Measurements from ENCODE around the gene PLEKHA8. TPM values are rescaled to one million over a fixed set of nuclear protein-coding genes. Genes with fewer than 3 reads are reported as not detected.

Gene PLEKHA8
- total and polyA plus RNA-seq, 2 of the 8 experiments (the other 6 are each of a cell fraction or from before 2014, with no cell fraction given) = 10.7 to 44.0 TPM

- Histone ChIP-seq H3K23ac (ENCODE audit: insufficient read length) (no peak overlapping the region), H3K9me3 (ENCODE audit: insufficient read depth in 2 of 2, low read depth in 1 of 2, low read length in 1 of 2) (no peaks in the 10 kb centered on the region), H3K79me2 (ENCODE audit: control insufficient read depth in 1 of 2, insufficient read depth in 2 of 2, low read length in 2 of 2) (no peaks in the 10 kb centered on the region), H4K91ac (replicated peaks; ENCODE audit: insufficient read length, low read length) (no peak overlapping the region), H4K20me1 (replicated peaks in 1 of 2; ENCODE audit: control insufficient read depth in 1 of 2, insufficient read depth in 2 of 2, low read length in 2 of 2) (peaks cover 0 to 2% of the 10 kb centered on the region in 2 experiments), H3K4ac (replicated peaks; ENCODE audit: insufficient read length, low read depth, low read length) (no peak overlapping the region), H3K9ac (replicated peaks in 1 of 4; ENCODE audit: extremely low read depth in 1 of 4, low read depth in 3 of 4, low read length in 3 of 4) (no peak overlapping the region), H2BK15ac (ENCODE audit: low read length) (no peak overlapping the region), H2BK12ac (ENCODE audit: low read depth, low read length) (no peak overlapping the region), H2BK120ac (replicated peaks; ENCODE audit: low read depth, low read length) (no peak overlapping the region), H2BK20ac (ENCODE audit: low read length) (no peak overlapping the region), H2AK5ac (ENCODE audit: low read depth, low read length) (no peak overlapping the region), H3K79me1 (ENCODE audit: low read depth, low read length) (no peaks in the 10 kb centered on the region), H4K5ac (ENCODE audit: insufficient read length, low read depth, low read length) (no peak overlapping the region), H2AFZ (ENCODE audit: low read length) (no peak overlapping the region), H3K36me3 (ENCODE audit: control insufficient read depth in 2 of 4, insufficient read depth in 4 of 4, low read length in 3 of 4) (no peaks in the 10 kb centered on the region), H3K23me2 (ENCODE audit: low read depth, low read length) (no peaks in the 10 kb centered on the region; the same call in 1 of the 2 replicates), H3K4me2 (ENCODE audit: insufficient read depth in 1 of 2, low read depth in 2 of 2, low read length in 2 of 2) (no peak overlapping the region), H3K27me3 (replicated peaks in 1 of 4; ENCODE audit: control insufficient read depth in 3 of 4, extremely low read depth in 1 of 4, insufficient read depth in 3 of 4, low read length in 3 of 4) (peaks cover 0 to 12% (median 7%) of the 10 kb centered on the region in 4 experiments; a peak in 5 of 7 replicates), H3K56ac (replicated peaks; ENCODE audit: insufficient read length, low read depth, low read length) (no peak overlapping the region), H2BK5ac (ENCODE audit: low read depth, low read length) (no peak overlapping the region), H3K18ac (ENCODE audit: extremely low read depth, low read length) (no peak overlapping the region), H3K4me1 (replicated peaks in 1 of 4; ENCODE audit: control insufficient read depth in 3 of 4, insufficient read depth in 4 of 4, low read length in 3 of 4) (peaks cover 11 to 28% (median 27%) of the 10 kb centered on the region in 4 experiments), H4K8ac (ENCODE audit: extremely low read depth, insufficient read depth, low read length) (no peak overlapping the region), H3K14ac (ENCODE audit: insufficient read length) (no peak overlapping the region), H3K27ac (ENCODE audit: low read depth, low read length) (no peak overlapping the region), H3K4me3 (ENCODE audit: extremely low read depth in 1 of 4, insufficient read depth in 2 of 4, low read depth in 3 of 4, low read length in 4 of 4) (no peak overlapping the region)
- CTCF ChIA-PET (ENCODE audit: partially characterized antibody) = interaction anchor here (0.7 to 2.1 kb wide), 6 partner anchors 11 to 398 kb away, joined by 3 to 10 read pairs (median 3); no protein-coding TSS in a partner anchor
- FAIRE-seq (no peak), DNase-seq (ENCODE audit: low read depth in 1 of 2, low spot score in 2 of 2) (no peak)
- 87% methylated on average over 3 of the region's 3 CpGs; no CpG with 5 or more reads in 1 of the 2 experiments for WGBS, 2 experiments (ENCODE audit: extremely low coverage in 1 of 2, insufficient coverage in 1 of 2, insufficient read length in 1 of 2, insufficient replicate concordance in 2 of 2, low coverage in 1 of 2, low lambda C conversion rate in 2 of 2, missing lambda C conversion rate in 1 of 2)
- POLR2A ChIA-PET (ENCODE audit: partially characterized antibody) = no interaction called here
- no peak for TF ChIP-seq SUZ12 (IDR thresholded peaks at IDR 0.05; ENCODE audit: low read length)
- TF ChIP-seq CEBPB (IDR thresholded peaks at IDR 0.05; ENCODE audit: low read depth, low read length) = no peak
- TF ChIP-seq GABPA (IDR thresholded peaks at IDR 0.05; ENCODE audit: borderline replicate concordance, insufficient read depth, low read length) = no peak
- no peak for TF ChIP-seq JUND (IDR thresholded peaks at IDR 0.05; ENCODE audit: low read length)
- no peak for TF ChIP-seq RXRA (IDR thresholded peaks at IDR 0.05; ENCODE audit: insufficient read depth, low read depth, low read length)
- TF ChIP-seq SAP30 (IDR thresholded peaks at IDR 0.05; ENCODE audit: insufficient read depth, insufficient replicate concordance, low read length) = no peak
- TF ChIP-seq HDAC2 (IDR thresholded peaks at IDR 0.05; ENCODE audit: borderline replicate concordance in 1 of 2, low read depth in 2 of 2, low read length in 2 of 2) = no peak
- TF ChIP-seq SRF (IDR thresholded peaks at IDR 0.05; ENCODE audit: low read depth, low read length) = no peak
- no peak for TF ChIP-seq RFX5 (IDR thresholded peaks at IDR 0.05; ENCODE audit: borderline replicate concordance, low read depth, low read length)
- TF ChIP-seq NANOG (IDR thresholded peaks at IDR 0.05; ENCODE audit: insufficient read depth, low read depth, low read length, poor library complexity, severe bottlenecking) = no peak
Observed at GRCh38 chr7:30165590-30165989, 137.4 kb downstream of the PLEKHA8 start.
